ENCODE results near the gene RTP4.

RTP4 gene

GRCh38 chr3:187370051-187370450 is 1.9 kb downstream of the RTP4 start:
- H3F3A ChIP-seq (ENCODE audit: low read depth) = no peaks in the 10 kb centered on the region
- H3K9me3 ChIP-seq (ENCODE audit: insufficient read depth, low read depth, low read length) = no peaks in the 10 kb centered on the region
- no peaks in the 10 kb centered on the region for H3K4me1 ChIP-seq (ENCODE audit: insufficient read depth, low read length, poor library complexity, severe bottlenecking)
- H2AFZ ChIP-seq (ENCODE audit: low read length) = no peak overlapping the region
- H4K20me1 ChIP-seq (ENCODE audit: insufficient read depth, low read length, poor library complexity, severe bottlenecking) = no peaks in the 10 kb centered on the region
- TF ChIP-seq EZH2phosphoT487 (IDR thresholded peaks at IDR 0.05; ENCODE audit: borderline replicate concordance) = no peak
- TF ChIP-seq, protein P1, sequence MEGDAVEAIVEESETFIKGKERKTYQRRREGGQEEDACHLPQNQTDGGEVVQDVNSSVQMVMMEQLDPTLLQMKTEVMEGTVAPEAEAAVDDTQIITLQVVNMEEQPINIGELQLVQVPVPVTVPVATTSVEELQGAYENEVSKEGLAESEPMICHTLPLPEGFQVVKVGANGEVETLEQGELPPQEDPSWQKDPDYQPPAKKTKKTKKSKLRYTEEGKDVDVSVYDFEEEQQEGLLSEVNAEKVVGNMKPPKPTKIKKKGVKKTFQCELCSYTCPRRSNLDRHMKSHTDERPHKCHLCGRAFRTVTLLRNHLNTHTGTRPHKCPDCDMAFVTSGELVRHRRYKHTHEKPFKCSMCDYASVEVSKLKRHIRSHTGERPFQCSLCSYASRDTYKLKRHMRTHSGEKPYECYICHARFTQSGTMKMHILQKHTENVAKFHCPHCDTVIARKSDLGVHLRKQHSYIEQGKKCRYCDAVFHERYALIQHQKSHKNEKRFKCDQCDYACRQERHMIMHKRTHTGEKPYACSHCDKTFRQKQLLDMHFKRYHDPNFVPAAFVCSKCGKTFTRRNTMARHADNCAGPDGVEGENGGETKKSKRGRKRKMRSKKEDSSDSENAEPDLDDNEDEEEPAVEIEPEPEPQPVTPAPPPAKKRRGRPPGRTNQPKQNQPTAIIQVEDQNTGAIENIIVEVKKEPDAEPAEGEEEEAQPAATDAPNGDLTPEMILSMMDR (conservative IDR thresholded peaks at IDR 0.05; ENCODE audit: low read length) = no peak
- H3K4me2 ChIP-seq (ENCODE audit: low read depth, low read length, poor library complexity, severe bottlenecking) = no peak overlapping the region
- no peaks in the 10 kb centered on the region for H3K9me2 ChIP-seq (replicated peaks; ENCODE audit: low read depth, low read length)
- H3K27me3 ChIP-seq (ENCODE audit: insufficient read depth, low read length, poor library complexity, severe bottlenecking) = no peaks in the 10 kb centered on the region
- no peak overlapping the region for H3K9ac ChIP-seq (ENCODE audit: low read depth, low read length, poor library complexity, severe bottlenecking)
- H3K4me3 ChIP-seq (ENCODE audit: low read length, poor library complexity, severe bottlenecking) = no peak overlapping the region
- no peaks in the 10 kb centered on the region for H3K36me3 ChIP-seq (ENCODE audit: insufficient read depth, low read length)
- H3K79me2 ChIP-seq (ENCODE audit: insufficient read depth, low read length) = no peaks in the 10 kb centered on the region

DNA sequence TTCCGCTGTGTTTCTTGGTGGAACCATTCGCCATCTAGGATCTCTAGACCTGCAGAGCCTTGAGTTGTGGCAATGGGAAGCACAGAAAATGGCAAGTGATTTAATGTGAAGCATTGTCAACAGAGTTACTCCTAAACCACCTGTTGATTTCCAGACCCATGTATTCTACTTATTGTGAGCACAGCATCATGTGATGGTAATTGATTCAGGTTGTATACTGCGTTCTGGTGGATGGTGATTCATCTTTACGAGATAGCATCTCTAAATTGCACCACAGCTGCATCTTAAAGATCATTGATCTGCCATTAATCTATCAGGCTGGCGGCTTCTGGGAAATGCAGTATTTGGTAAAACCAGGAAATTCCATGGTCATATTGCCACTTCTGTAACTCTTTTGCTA is 7.4 kb downstream of the RTP4 start:
- H3K4me3 ChIP-seq (ENCODE audit: low read length, poor library complexity, severe bottlenecking) = no peak overlapping the region
- TF ChIP-seq, protein P1 (conservative IDR thresholded peaks at IDR 0.05; ENCODE audit: low read length) = no peak
- no peak for TF ChIP-seq EZH2phosphoT487 (IDR thresholded peaks at IDR 0.05; ENCODE audit: borderline replicate concordance)

DNA sequence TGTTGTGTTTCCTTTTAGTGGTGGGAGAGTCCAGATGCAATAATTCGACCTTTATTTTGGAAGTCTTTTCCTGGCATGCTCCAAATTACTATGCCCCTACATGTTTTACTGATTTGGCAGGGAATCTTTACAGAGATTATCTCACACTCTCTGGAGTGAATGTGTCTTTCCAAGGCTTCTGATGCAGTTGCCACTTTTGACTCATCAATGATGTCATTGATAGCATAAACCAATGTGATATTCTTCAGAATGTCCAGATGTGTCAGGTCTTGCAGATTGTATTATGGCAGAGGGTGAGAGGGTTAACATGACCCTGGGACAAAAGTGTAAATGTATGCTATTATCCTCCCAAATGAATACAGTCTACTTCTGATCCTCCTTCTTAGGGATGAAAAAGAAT is 9.7 kb downstream of the RTP4 start:
- no peaks in the 10 kb centered on the region for H3K27me3 ChIP-seq (ENCODE audit: insufficient read depth, low read length, poor library complexity, severe bottlenecking)
- H3K9me3 ChIP-seq (ENCODE audit: insufficient read depth, low read depth, low read length) = no peaks in the 10 kb centered on the region
- H3K79me2 ChIP-seq (ENCODE audit: insufficient read depth, low read length) = no peaks in the 10 kb centered on the region
- H3K9me2 ChIP-seq (replicated peaks; ENCODE audit: low read depth, low read length) = no peaks in the 10 kb centered on the region
- H3K36me3 ChIP-seq (ENCODE audit: insufficient read depth, low read length) = no peaks in the 10 kb centered on the region
- no peak overlapping the region for H2AFZ ChIP-seq (ENCODE audit: low read length)
- H3K4me3 ChIP-seq (ENCODE audit: low read length, poor library complexity, severe bottlenecking) = no peak overlapping the region
- H3K4me1 ChIP-seq (ENCODE audit: insufficient read depth, low read length, poor library complexity, severe bottlenecking) = no peaks in the 10 kb centered on the region
- TF ChIP-seq, protein P1 (conservative IDR thresholded peaks at IDR 0.05; ENCODE audit: low read length) = no peak
- no peak for TF ChIP-seq EZH2phosphoT487 (IDR thresholded peaks at IDR 0.05; ENCODE audit: borderline replicate concordance)
- H3F3A ChIP-seq (ENCODE audit: low read depth) = no peaks in the 10 kb centered on the region
- H3K9ac ChIP-seq (ENCODE audit: low read depth, low read length, poor library complexity, severe bottlenecking) = no peak overlapping the region
- no peaks in the 10 kb centered on the region for H4K20me1 ChIP-seq (ENCODE audit: insufficient read depth, low read length, poor library complexity, severe bottlenecking)
- H3K4me2 ChIP-seq (ENCODE audit: low read depth, low read length, poor library complexity, severe bottlenecking) = no peak overlapping the region

More for the DNA sequence above, 7.4 kb downstream of the RTP4 start:
- H3F3A ChIP-seq (ENCODE audit: low read depth) = no peaks in the 10 kb centered on the region
- H3K9ac ChIP-seq (ENCODE audit: low read depth, low read length, poor library complexity, severe bottlenecking) = no peak overlapping the region
- no peaks in the 10 kb centered on the region for H3K27me3 ChIP-seq (ENCODE audit: insufficient read depth, low read length, poor library complexity, severe bottlenecking)
- H3K79me2 ChIP-seq (ENCODE audit: insufficient read depth, low read length) = no peaks in the 10 kb centered on the region
- no peaks in the 10 kb centered on the region for H3K4me1 ChIP-seq (ENCODE audit: insufficient read depth, low read length, poor library complexity, severe bottlenecking)
- H3K9me2 ChIP-seq (replicated peaks; ENCODE audit: low read depth, low read length) = no peaks in the 10 kb centered on the region
- H3K36me3 ChIP-seq (ENCODE audit: insufficient read depth, low read length) = no peaks in the 10 kb centered on the region
- H3K9me3 ChIP-seq (ENCODE audit: insufficient read depth, low read depth, low read length) = no peaks in the 10 kb centered on the region
- no peaks in the 10 kb centered on the region for H4K20me1 ChIP-seq (ENCODE audit: insufficient read depth, low read length, poor library complexity, severe bottlenecking)
- H2AFZ ChIP-seq (ENCODE audit: low read length) = no peak overlapping the region
- no peak overlapping the region for H3K4me2 ChIP-seq (ENCODE audit: low read depth, low read length, poor library complexity, severe bottlenecking)
